ENCODE measurements around the gene CDK12.
"Not testable (repeated sequence)": the region's sequence is repeated elsewhere in the genome, so short reads cannot be mapped to it uniquely, and the experiment has no call there.

- not testable (repeated sequence) for TF ChIP-seq CTCF, POLR2A (IDR thresholded peaks at IDR 0.05)
Measured at GRCh38 chr17:39537364-39537763, 76.1 kb downstream of the CDK12 start.

All from body of pancreas (tissue), 4 donors.